ENCODE data around the gene STK32C.

The STK32C gene

DNA sequence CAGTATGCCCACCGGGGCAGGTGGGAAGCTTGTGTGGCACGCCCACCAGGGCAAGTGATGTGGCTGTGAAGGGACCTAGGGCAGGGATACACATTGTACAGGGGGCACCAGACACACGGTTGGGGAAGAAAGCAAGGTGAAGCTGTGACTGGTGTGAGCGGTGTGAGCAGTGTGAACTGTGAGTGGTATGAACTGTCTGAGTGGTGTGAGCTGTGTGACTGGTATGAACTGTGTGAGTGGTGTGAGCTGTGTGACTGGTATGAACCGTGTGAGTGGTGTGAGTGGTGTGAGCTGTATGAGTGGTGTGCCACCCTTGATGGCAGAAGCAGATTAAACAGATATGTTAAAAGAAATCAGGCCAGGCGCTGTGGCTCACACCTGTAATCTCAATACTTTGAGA, 72.9 kb downstream of the STK32C start:
- ChIA-PET CTCF (no interaction called here), POLR2A (no interaction called here)
- TF ChIP-seq, protein P1, sequence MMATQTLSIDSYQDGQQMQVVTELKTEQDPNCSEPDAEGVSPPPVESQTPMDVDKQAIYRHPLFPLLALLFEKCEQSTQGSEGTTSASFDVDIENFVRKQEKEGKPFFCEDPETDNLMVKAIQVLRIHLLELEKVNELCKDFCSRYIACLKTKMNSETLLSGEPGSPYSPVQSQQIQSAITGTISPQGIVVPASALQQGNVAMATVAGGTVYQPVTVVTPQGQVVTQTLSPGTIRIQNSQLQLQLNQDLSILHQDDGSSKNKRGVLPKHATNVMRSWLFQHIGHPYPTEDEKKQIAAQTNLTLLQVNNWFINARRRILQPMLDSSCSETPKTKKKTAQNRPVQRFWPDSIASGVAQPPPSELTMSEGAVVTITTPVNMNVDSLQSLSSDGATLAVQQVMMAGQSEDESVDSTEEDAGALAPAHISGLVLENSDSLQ (IDR thresholded peaks at IDR 0.05): no peak
- TF ChIP-seq FOXM1 (IDR thresholded peaks at IDR 0.05; ENCODE audit: borderline replicate concordance) (no peak), SP1 (IDR thresholded peaks at IDR 0.05) (no peak), ELF4 (IDR thresholded peaks at IDR 0.05) (no peak), HDGF (IDR thresholded peaks at IDR 0.05; ENCODE audit: borderline replicate concordance) (no peak), SUZ12 (IDR thresholded peaks at IDR 0.05) (no peak), ZNF384 (IDR thresholded peaks at IDR 0.05) (no peak)

DNA sequence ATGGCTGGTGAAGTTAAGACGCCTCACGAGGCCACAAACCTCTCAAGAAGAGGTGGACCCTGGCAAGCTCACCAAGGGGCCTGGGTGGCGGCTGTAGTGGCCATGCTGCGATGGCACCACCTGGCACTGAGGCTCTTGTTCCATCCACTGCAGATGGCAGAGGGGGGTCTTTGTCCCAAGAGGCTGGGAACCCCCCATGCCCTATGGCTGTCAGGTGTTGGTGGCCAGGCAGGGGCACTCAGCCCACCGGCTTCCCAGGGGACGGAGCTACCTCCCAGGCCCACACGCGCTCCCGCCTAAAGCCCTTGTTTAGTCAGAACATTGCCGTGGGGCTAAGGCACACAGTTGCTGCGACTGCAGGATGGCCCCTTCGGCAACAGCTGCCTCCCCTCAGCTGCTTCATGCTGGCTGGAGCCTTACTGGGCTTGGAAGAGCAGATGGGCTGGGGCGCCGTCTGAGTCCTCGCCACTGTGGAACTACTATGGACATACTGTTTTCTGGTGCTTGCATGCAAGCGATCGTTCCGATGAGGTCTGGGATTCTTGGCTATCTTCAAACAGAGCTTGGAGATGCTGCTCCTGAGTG, 74.2 kb downstream of the STK32C start:
- no peak for DNase-seq (ENCODE audit: extremely low spot score)
- TF ChIP-seq LEF1 (IDR thresholded peaks at IDR 0.05; ENCODE audit: borderline replicate concordance): no peak
- TF ChIP-seq BHLHE40 (IDR thresholded peaks at IDR 0.05; ENCODE audit: borderline replicate concordance): no peak
- no peak for TF ChIP-seq NFRKB (IDR thresholded peaks at IDR 0.05)
- TF ChIP-seq CTBP1 (IDR thresholded peaks at IDR 0.05; ENCODE audit: borderline replicate concordance): no peak
- TF ChIP-seq ZNF384 (IDR thresholded peaks at IDR 0.05): no peak
- TF ChIP-seq TARDBP (IDR thresholded peaks at IDR 0.05): no peak
- no peak for TF ChIP-seq FOXK2 (IDR thresholded peaks at IDR 0.05)
- no peak for TF ChIP-seq FOXM1 (IDR thresholded peaks at IDR 0.05; ENCODE audit: borderline replicate concordance)
- TF ChIP-seq SUZ12 (IDR thresholded peaks at IDR 0.05): no peak
- TF ChIP-seq L3MBTL2 (conservative IDR thresholded peaks at IDR 0.05): no peak
- no peak for TF ChIP-seq HDGF (IDR thresholded peaks at IDR 0.05; ENCODE audit: borderline replicate concordance)
- ChIA-PET CTCF (no interaction called here), POLR2A (no interaction called here)

More for the DNA sequence above, 72.9 kb downstream of the STK32C start:
- DNase-seq (ENCODE audit: extremely low spot score): no peak

DNA sequence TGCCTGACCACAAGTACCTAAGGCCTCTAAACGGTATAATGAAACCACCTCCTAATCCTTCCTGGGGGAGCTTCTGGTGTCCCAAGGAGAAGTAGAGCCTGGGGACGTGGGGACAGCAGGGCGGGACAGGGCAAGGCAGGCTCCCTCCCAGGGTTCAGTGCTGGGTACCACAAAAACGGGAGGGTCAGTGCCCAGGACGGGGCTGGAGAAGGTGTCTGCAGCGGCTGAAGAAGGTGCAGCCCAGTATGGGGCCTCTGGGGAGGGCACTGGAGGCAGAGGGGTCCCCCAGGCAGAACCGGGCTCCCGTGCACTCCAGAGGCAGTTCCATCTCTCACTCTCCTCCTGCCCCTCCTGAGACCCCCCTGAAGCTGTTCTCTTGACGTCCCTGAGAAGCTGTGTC, 74.8 kb downstream of the STK32C start:
- ChIA-PET POLR2A (no interaction called here), CTCF (no interaction called here)
- no peak for DNase-seq (ENCODE audit: extremely low spot score)
- TF ChIP-seq FOXM1 (IDR thresholded peaks at IDR 0.05; ENCODE audit: borderline replicate concordance) (no peak), ARNT (IDR thresholded peaks at IDR 0.05) (no peak), LEF1 (IDR thresholded peaks at IDR 0.05; ENCODE audit: borderline replicate concordance) (no peak), SP1 (IDR thresholded peaks at IDR 0.05) (no peak), L3MBTL2 (conservative IDR thresholded peaks at IDR 0.05) (no peak), CTBP1 (IDR thresholded peaks at IDR 0.05; ENCODE audit: borderline replicate concordance) (no peak), FOXK2 (IDR thresholded peaks at IDR 0.05) (no peak), NFRKB (IDR thresholded peaks at IDR 0.05) (no peak), HDGF (IDR thresholded peaks at IDR 0.05; ENCODE audit: borderline replicate concordance) (no peak), ELF4 (IDR thresholded peaks at IDR 0.05) (no peak), SUZ12 (IDR thresholded peaks at IDR 0.05) (no peak), ZNF384 (IDR thresholded peaks at IDR 0.05) (no peak), TARDBP (IDR thresholded peaks at IDR 0.05) (no peak), BHLHE40 (IDR thresholded peaks at IDR 0.05; ENCODE audit: borderline replicate concordance) (no peak), FOXA1 (IDR thresholded peaks at IDR 0.05) (no peak)
- TF ChIP-seq, protein P1 (IDR thresholded peaks at IDR 0.05): no peak

DNA sequence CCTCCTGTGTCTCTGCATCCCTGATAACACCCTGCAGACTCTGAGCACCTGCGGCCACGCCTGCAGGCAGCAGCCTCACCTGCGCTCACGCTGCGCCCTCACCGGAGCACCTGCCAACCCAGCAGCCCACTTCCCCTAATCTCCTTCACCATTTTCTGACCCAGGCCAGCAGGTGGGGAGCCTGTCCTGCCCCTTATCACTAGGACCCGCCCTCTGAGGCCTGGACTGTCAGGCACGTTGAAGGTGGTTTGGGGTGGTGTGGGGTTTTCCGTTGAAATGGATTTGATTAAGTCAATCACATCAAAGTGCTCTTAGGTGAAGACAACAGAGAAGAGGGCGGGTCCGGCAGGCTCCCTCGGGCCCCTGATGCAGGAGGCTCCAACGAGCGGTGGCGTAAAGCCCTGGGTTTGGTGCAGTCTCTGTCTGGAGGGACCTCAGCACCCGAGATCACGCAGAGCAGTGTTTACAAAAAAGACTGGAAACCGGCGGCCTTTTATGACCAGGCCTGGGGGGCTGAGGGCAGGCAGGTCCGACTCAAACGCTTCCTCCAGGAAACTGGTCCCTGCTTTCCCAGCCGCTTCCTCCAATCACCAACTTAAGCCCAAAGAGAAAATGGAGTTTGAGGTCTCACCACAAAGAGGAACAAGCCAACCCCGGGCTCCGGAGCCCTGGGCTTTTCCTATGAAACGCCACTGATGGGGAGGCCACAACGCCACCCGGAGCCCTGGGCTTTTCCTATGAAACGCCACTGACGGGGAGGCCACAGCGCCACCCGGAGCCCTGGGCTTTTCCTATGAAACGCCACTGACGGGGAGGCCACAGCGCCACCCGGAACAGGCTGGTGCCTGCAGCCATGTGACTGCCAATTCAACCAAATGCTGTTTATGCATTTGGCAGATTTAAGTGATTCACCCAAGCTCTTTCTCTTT, 75.5 kb downstream of the STK32C start:
- ChIA-PET POLR2A (no interaction called here), CTCF (no interaction called here)
- no peak for DNase-seq (ENCODE audit: extremely low spot score)
- TF ChIP-seq HDGF (IDR thresholded peaks at IDR 0.05; ENCODE audit: borderline replicate concordance): no peak
- no peak for TF ChIP-seq NFRKB (IDR thresholded peaks at IDR 0.05)
- TF ChIP-seq L3MBTL2 (conservative IDR thresholded peaks at IDR 0.05): no peak
- no peak for TF ChIP-seq ELF4 (IDR thresholded peaks at IDR 0.05)
- no peak for TF ChIP-seq FOXM1 (IDR thresholded peaks at IDR 0.05; ENCODE audit: borderline replicate concordance)
- TF ChIP-seq CTBP1 (IDR thresholded peaks at IDR 0.05; ENCODE audit: borderline replicate concordance): no peak
- TF ChIP-seq ZNF384 (IDR thresholded peaks at IDR 0.05): no peak
- TF ChIP-seq FOXA1 (IDR thresholded peaks at IDR 0.05): no peak
- TF ChIP-seq ARNT (IDR thresholded peaks at IDR 0.05): no peak
- TF ChIP-seq, protein P1 (IDR thresholded peaks at IDR 0.05): no peak
- no peak for TF ChIP-seq SP1 (IDR thresholded peaks at IDR 0.05)
- no peak for TF ChIP-seq LEF1 (IDR thresholded peaks at IDR 0.05; ENCODE audit: borderline replicate concordance)
- no peak for TF ChIP-seq TARDBP (IDR thresholded peaks at IDR 0.05)

DNA sequence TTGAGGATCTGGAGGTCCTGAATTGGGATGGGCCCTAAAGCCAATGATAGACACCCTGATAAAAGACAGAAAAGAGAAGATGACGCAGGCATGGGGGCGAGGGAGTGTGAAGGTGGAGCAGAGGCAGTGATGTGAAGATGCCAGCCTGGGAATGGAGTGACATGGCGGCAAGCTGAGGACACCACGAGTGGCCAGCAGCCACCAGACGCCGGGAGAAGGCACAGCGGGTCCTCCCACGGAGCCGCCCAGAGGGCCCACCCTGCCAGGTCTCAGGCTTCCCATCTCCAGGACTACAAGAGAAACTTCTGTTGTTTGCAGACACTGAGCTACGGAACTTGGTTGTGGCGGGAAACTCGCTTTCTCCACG, 76.1 kb downstream of the STK32C start:
- no peak for TF ChIP-seq ELF4 (IDR thresholded peaks at IDR 0.05)
- no peak for TF ChIP-seq SUZ12 (IDR thresholded peaks at IDR 0.05)
- no peak for TF ChIP-seq ZNF384 (IDR thresholded peaks at IDR 0.05)
- no peak for TF ChIP-seq CTBP1 (IDR thresholded peaks at IDR 0.05; ENCODE audit: borderline replicate concordance)
- TF ChIP-seq FOXA1 (IDR thresholded peaks at IDR 0.05): no peak
- TF ChIP-seq FOXK2 (IDR thresholded peaks at IDR 0.05): no peak
- TF ChIP-seq BHLHE40 (IDR thresholded peaks at IDR 0.05; ENCODE audit: borderline replicate concordance): no peak
- TF ChIP-seq, protein P1 (IDR thresholded peaks at IDR 0.05): no peak
- no peak for TF ChIP-seq ARNT (IDR thresholded peaks at IDR 0.05)
- no peak for TF ChIP-seq TARDBP (IDR thresholded peaks at IDR 0.05)
- TF ChIP-seq LEF1 (IDR thresholded peaks at IDR 0.05; ENCODE audit: borderline replicate concordance): no peak
- no peak for TF ChIP-seq HDGF (IDR thresholded peaks at IDR 0.05; ENCODE audit: borderline replicate concordance)
- TF ChIP-seq SP1 (IDR thresholded peaks at IDR 0.05): no peak
- TF ChIP-seq FOXM1 (IDR thresholded peaks at IDR 0.05; ENCODE audit: borderline replicate concordance): no peak
- ChIA-PET POLR2A (no interaction called here), CTCF (no interaction called here)
- no peak for DNase-seq (ENCODE audit: extremely low spot score)

All from HEK293T (cell line).